Measurements from ENCODE around the gene OSBPL7.

GRCh38 chr17:47808036-47808829 lies 13.4 kb downstream of the OSBPL7 start:
- TF ChIP-seq, protein P1, sequence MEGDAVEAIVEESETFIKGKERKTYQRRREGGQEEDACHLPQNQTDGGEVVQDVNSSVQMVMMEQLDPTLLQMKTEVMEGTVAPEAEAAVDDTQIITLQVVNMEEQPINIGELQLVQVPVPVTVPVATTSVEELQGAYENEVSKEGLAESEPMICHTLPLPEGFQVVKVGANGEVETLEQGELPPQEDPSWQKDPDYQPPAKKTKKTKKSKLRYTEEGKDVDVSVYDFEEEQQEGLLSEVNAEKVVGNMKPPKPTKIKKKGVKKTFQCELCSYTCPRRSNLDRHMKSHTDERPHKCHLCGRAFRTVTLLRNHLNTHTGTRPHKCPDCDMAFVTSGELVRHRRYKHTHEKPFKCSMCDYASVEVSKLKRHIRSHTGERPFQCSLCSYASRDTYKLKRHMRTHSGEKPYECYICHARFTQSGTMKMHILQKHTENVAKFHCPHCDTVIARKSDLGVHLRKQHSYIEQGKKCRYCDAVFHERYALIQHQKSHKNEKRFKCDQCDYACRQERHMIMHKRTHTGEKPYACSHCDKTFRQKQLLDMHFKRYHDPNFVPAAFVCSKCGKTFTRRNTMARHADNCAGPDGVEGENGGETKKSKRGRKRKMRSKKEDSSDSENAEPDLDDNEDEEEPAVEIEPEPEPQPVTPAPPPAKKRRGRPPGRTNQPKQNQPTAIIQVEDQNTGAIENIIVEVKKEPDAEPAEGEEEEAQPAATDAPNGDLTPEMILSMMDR (optimal IDR thresholded peaks at IDR 0.05 in 1 of 3, IDR thresholded peaks at IDR 0.05 in 1 of 3, conservative IDR thresholded peaks at IDR 0.05 in 1 of 3; ENCODE audit: extremely low read depth in 1 of 3, insufficient read depth in 2 of 3, low read length in 3 of 3), result no peak
- TF ChIP-seq EZH2 (IDR thresholded peaks at IDR 0.05; ENCODE audit: low read length), result no peak

All from keratinocyte (primary cell).